ENCODE measurements around the gene SERTM1. TPM values are rescaled to one million over a fixed set of nuclear protein-coding genes. Genes with fewer than 3 reads are reported as not detected.

The SERTM1 gene
- total and polyA plus RNA-seq, 2 experiments from 2014 or later: 0.47 to 1.4 TPM

DNA sequence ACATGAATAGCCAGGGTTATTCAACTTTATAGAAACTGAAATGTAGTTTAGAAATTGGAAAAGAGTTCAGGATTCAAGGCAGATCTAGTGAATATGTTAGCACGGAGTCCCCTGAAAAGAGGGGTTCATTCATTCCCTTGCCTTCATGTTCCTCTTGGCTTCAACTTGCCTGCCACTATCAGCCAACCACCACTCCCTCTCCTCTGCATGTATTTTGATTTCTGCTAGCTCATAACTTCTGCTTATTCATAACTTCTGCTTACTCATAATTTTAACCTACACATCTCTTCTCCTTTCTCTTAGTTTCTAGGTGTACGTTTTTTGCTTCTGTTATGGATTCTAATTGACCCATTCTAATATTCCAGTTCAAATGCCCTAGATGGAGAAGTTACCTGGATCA lies 5.5 kb upstream of the SERTM1 start:
- Histone ChIP-seq H3K4me3 (no peak overlapping the region), H3K4me2 (no peak overlapping the region)
- H3K27me3 Mint-ChIP-seq (ENCODE audit: insufficient read depth, low read depth, poor library complexity): peaks cover 7% of the 10 kb centered on the region

More for the DNA sequence above, 5.5 kb upstream of the SERTM1 start:
- Histone ChIP-seq H3K9me2 (ENCODE audit: insufficient read depth) (no peaks in the 10 kb centered on the region), H3K27me3 (ENCODE audit: insufficient read depth) (peaks cover 16% of the 10 kb centered on the region), H3F3A (replicated peaks; ENCODE audit: low read depth) (no peaks in the 10 kb centered on the region), H2AFZ (no peak overlapping the region), H3K36me3 (ENCODE audit: insufficient read depth) (no peaks in the 10 kb centered on the region), H3K27ac (ENCODE audit: low read depth) (no peak overlapping the region), H3K4me1 (ENCODE audit: insufficient read depth) (peaks cover under 1% of the 10 kb centered on the region; the same call in 1 of the 2 replicates), H4K20me1 (replicated peaks; ENCODE audit: insufficient read depth) (no peaks in the 10 kb centered on the region), H3K79me2 (replicated peaks; ENCODE audit: insufficient read depth) (no peaks in the 10 kb centered on the region)
- peaks cover 1% of the 10 kb centered on the region for H3K4me1 Mint-ChIP-seq
- no peak overlapping the region for H3K4me3 Mint-ChIP-seq
- TF ChIP-seq REST (IDR thresholded peaks at IDR 0.05; ENCODE audit: unreplicated experiment) (no peak), ETS1 (IDR thresholded peaks at IDR 0.05) (no peak), POLR2AphosphoS5 (IDR thresholded peaks at IDR 0.05; ENCODE audit: low read depth) (no peak), EZH2 (IDR thresholded peaks at IDR 0.05; ENCODE audit: low read depth, unreplicated experiment) (no peak), CREB1 (CRISPR knock-in tag; IDR thresholded peaks at IDR 0.05; ENCODE audit: low read depth) (no peak), CTCF (conservative IDR thresholded peaks at IDR 0.05; ENCODE audit: low read depth in 2 of 2) (no peak), ZNF114 (CRISPR knock-in tag; IDR thresholded peaks at IDR 0.05) (no peak), NANOG (IDR thresholded peaks at IDR 0.05; ENCODE audit: borderline replicate concordance) (no peak), EZH2phosphoT487 (IDR thresholded peaks at IDR 0.05; ENCODE audit: unreplicated experiment) (no peak)
- ATAC-seq: no peak
- no peak overlapping the region for H3K27ac Mint-ChIP-seq
- H3K9me3 Mint-ChIP-seq: no peaks in the 10 kb centered on the region
- no peaks in the 10 kb centered on the region for H3K36me3 Mint-ChIP-seq (ENCODE audit: low read depth)
- no peak for DNase-seq (ENCODE audit: low spot score)

Data from GM23338 (cell line).